ENCODE measurements around the gene IRF2BP1. TPM values are rescaled to one million over a fixed set of nuclear protein-coding genes. Genes with fewer than 3 reads are reported as not detected.

The IRF2BP1 gene
- total RNA-seq = 26.7 and 39.1 TPM in 2 replicates

GRCh38 chr19:45885556-45886426, at the start of gene IRF2BP1:
TSS of gene IRF2BP1 (minus strand) at chr19:45886141. CDS start at chr19:45885774, 367 bp downstream.

GRCh38 chr19:45913874-45914830, 28.2 kb upstream of the IRF2BP1 start, which contains the start of gene NANOS2:
TSS of gene NANOS2 (minus strand) at chr19:45914778. CDS start at chr19:45914693, 85 bp downstream.

GRCh38 chr19:45901912-45902650, 16.1 kb upstream of the IRF2BP1 start, which contains the start of gene MYPOP:
TSS of gene MYPOP (minus strand) at chr19:45902613. CDS start at chr19:45901773, 840 bp downstream.

GRCh38 chr19:45863840-45864628, 21.9 kb downstream of the IRF2BP1 start, which contains the start of gene FOXA3:
TSS of gene FOXA3 (plus strand) at chr19:45864326. CDS start at chr19:45864457, 131 bp downstream.

GRCh38 chr19:45862564-45863334, 23.2 kb downstream of the IRF2BP1 start, which contains the start of gene SYMPK:
TSS of gene SYMPK (minus strand) at chr19:45863147. CDS start at chr19:45854495, 8,652 bp downstream.

Other genes with a start within 250 kb of the IRF2BP1 start
- 42.9 and 56.2 TPM in 2 replicates for gene EML2, start 246.7 kb downstream of the IRF2BP1 start, total RNA-seq
- not detected in 2 replicates for gene GIPR, start 217.9 kb downstream of the IRF2BP1 start, total RNA-seq
- gene SNRPD2, start 194.2 kb downstream of the IRF2BP1 start, total RNA-seq = 157 and 234 TPM in 2 replicates
- 20.6 and 29.8 TPM in 2 replicates for gene QPCTL, start 193.5 kb downstream of the IRF2BP1 start, total RNA-seq
- 6.6 and 10.5 TPM in 2 replicates for gene FBXO46, start 155.2 kb downstream of the IRF2BP1 start, total RNA-seq
- under 0.01 TPM in 1 of 2 replicates, not detected in the other for gene MEIOSIN, start 152.7 kb downstream of the IRF2BP1 start, total RNA-seq
- gene SIX5, start 116.9 kb downstream of the IRF2BP1 start, total RNA-seq = 9.7 and 10.1 TPM in 2 replicates
- gene DMPK, start 103.7 kb downstream of the IRF2BP1 start, total RNA-seq = 26.9 and 29.5 TPM in 2 replicates
- gene DMWD, start 93.3 kb downstream of the IRF2BP1 start, total RNA-seq = 44.9 and 84.2 TPM in 2 replicates
- gene RSPH6A, start 70.8 kb downstream of the IRF2BP1 start, total RNA-seq = 0.22 and 0.43 TPM in 2 replicates
- 46.2 and 50.8 TPM in 2 replicates for gene SYMPK, start 23.0 kb downstream of the IRF2BP1 start, total RNA-seq
- not detected in 2 replicates for gene FOXA3, start 21.8 kb downstream of the IRF2BP1 start, total RNA-seq
- 1.9 and 2.0 TPM in 2 replicates for gene MYPOP, start 16.5 kb upstream of the IRF2BP1 start, total RNA-seq
- not detected in 2 replicates for gene NANOS2, start 28.6 kb upstream of the IRF2BP1 start, total RNA-seq
- under 0.01 TPM in 1 of 2 replicates, not detected in the other for gene NOVA2, start 87.7 kb upstream of the IRF2BP1 start, total RNA-seq
- 3.9 and 11.3 TPM in 2 replicates for gene CCDC61, start 109.3 kb upstream of the IRF2BP1 start, total RNA-seq
- gene PGLYRP1, start 136.9 kb upstream of the IRF2BP1 start, total RNA-seq = not detected in 2 replicates
- gene IGFL4, start 154.9 kb upstream of the IRF2BP1 start, total RNA-seq = 0.14 TPM in 1 of 2 replicates, not detected in the other
- not detected in 2 replicates for gene IGFL3, start 238.5 kb upstream of the IRF2BP1 start, total RNA-seq

Measured in placental pericyte (primary cell).